GM12873 (cell line): ENCODE measurements around the gene ZNF714.

Experiments
- TF ChIP-seq, protein P1 (sequence below): IDR thresholded peaks from 2 replicates; pipeline ENCODE4 v1.5.1; 2012; ENCODE audit warnings: low read depth, mild to moderate bottlenecking, moderate library complexity, low read length, control low read depth; ENCODE audit not compliant: insufficient read depth; ENCODE audit errors: missing control alignments

Gene ZNF714

GRCh38 chr19:21087871-21088270 lies 5.9 kb downstream of the ZNF714 start:
- TF ChIP-seq, protein P1, sequence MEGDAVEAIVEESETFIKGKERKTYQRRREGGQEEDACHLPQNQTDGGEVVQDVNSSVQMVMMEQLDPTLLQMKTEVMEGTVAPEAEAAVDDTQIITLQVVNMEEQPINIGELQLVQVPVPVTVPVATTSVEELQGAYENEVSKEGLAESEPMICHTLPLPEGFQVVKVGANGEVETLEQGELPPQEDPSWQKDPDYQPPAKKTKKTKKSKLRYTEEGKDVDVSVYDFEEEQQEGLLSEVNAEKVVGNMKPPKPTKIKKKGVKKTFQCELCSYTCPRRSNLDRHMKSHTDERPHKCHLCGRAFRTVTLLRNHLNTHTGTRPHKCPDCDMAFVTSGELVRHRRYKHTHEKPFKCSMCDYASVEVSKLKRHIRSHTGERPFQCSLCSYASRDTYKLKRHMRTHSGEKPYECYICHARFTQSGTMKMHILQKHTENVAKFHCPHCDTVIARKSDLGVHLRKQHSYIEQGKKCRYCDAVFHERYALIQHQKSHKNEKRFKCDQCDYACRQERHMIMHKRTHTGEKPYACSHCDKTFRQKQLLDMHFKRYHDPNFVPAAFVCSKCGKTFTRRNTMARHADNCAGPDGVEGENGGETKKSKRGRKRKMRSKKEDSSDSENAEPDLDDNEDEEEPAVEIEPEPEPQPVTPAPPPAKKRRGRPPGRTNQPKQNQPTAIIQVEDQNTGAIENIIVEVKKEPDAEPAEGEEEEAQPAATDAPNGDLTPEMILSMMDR: no peak

DNA sequence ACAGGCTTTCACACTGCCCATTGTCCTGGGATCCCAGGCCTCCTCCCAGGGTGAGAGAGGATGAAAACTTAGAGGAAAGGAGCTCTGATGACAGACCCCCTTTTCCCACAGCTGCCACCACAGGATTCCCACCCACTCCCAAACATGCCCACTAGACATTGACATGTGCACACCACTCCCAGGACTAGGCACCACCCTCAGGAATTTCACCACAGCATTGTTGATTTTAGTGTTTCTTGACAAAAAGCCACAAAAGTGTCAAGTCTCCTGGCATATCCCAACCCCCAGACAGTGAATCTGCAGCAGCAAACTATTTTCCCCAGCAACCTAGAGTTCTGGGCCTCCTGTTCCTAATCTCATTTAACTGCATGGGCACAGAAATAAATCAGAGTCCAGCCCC lies 10.1 kb downstream of the ZNF714 start:
- TF ChIP-seq, protein P1: no peak

- TF ChIP-seq, protein P1: no peak
Measured at GRCh38 chr19:21094347-21095025, 12.5 kb downstream of the ZNF714 start.

- TF ChIP-seq, protein P1: no peak
Measured at GRCh38 chr19:21098291-21098690, 16.3 kb downstream of the ZNF714 start.

DNA sequence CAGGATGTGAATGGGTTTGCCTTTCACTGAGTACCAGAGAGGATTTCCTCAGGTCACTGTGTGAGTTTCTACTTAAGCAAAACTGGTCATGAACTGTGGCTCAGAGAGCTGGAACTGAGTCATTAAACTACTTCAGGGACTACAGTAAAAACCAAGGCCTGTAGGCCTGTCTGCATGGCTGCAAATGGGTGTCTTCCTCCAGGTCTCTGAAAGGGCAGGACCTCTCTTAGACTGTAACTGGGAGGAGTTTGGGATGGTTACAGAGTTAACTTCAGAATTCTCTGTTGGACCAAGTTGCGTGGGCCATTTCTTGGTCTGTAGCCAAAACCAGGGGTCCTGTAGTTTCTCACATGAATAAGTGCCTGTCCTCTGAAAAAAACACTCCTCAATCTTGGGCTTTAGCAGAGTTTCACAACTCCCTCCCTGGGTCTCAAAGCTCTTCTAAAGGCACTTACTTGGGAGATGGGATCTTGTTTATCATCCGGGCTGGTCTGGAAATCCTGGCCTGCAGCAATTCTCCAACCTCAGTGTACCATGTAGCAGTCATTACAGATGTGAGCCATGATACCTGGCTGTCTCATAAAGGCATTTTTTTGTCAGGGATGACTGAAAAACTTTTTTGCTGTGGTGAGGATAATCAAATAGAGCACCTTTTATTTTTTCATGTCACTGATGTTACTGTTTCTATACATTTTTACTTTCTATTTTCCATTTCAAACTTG lies 19.7 kb downstream of the ZNF714 start:
- TF ChIP-seq, protein P1: no peak

GRCh38 chr19:21109116-21109515 lies 27.1 kb downstream of the ZNF714 start:
- TF ChIP-seq, protein P1: no peak

GRCh38 chr19:21110183-21110582 lies 28.2 kb downstream of the ZNF714 start:
- TF ChIP-seq, protein P1: no peak
